OCI-LY1 (cell line): ENCODE results near the gene DYNAP.

Source experiments
- CTCF ChIP-seq: fragments of 200-600 bp; sonication (generic), shearing (Covaris generic); IDR thresholded peaks from 2 replicates; pipeline ENCODE4 v1.5.1; 2017; ENCODE audit warnings: mild to moderate bottlenecking, antibody characterized with exemption, low read length, moderate library complexity, mixed read lengths
- EZH2 ChIP-seq: fragments of 200-600 bp; sonication (generic), shearing (Covaris generic); IDR thresholded peaks from 2 replicates; pipeline ENCODE4 v1.8.0; 2017; ENCODE audit warnings: borderline replicate concordance, mixed run types, mild to moderate bottlenecking, antibody characterized with exemption, low read length, moderate library complexity, mixed read lengths

GRCh38 chr18:54613174-54613573, 22.1 kb downstream of the DYNAP start:
- TF ChIP-seq CTCF (no peak), EZH2 (no peak)
